MM.1S (cell line): ENCODE results near the gene NRXN3.

Source experiments
- DNase-seq: peaks from one replicate; pipeline ENCODE4 v3.0.0-alpha.2; 2015
- H2AFZ ChIP-seq: fragments of 300-600 bp; sonication (generic); 2 replicates; pipeline ENCODE4 v1.6.0; 2016; ENCODE audit warnings: antibody characterized with exemption, low read length
- H3F3A ChIP-seq: fragments of 300-600 bp; sonication (generic); 2 replicates; pipeline ENCODE4 v1.6.1; 2016; ENCODE audit warnings: mild to moderate bottlenecking, antibody characterized with exemption, low read length, moderate library complexity, mixed read lengths; ENCODE audit not compliant: insufficient read depth
- H3K27ac ChIP-seq: fragments of 300-600 bp; sonication (generic); 2 replicates; pipeline ENCODE4 v1.5.1; 2016; ENCODE audit warnings: mild to moderate bottlenecking, low read length
- H3K27me3 ChIP-seq: fragments of 300-600 bp; sonication (generic); replicated peaks from 2 replicates; pipeline ENCODE4 v1.6.0; 2016; ENCODE audit warnings: low read length; ENCODE audit not compliant: insufficient read depth
- H3K36me3 ChIP-seq: fragments of 300-600 bp; sonication (generic); replicated peaks from 2 replicates; pipeline ENCODE4 v1.6.1; 2016; ENCODE audit warnings: mild to moderate bottlenecking, low read length, mixed read lengths; ENCODE audit not compliant: insufficient read depth
- H3K4me1 ChIP-seq: fragments of 300-600 bp; sonication (generic); 2 replicates; pipeline ENCODE4 v1.6.1; 2016; ENCODE audit warnings: low read length, mixed read lengths
- H3K4me2 ChIP-seq: fragments of 300-600 bp; sonication (generic); 2 replicates; pipeline ENCODE4 v1.6.0; 2016; ENCODE audit warnings: low read depth, low read length
- H3K4me3 ChIP-seq: fragments of 300-600 bp; sonication (generic); 2 replicates; pipeline ENCODE4 v1.5.1; 2016; ENCODE audit warnings: low read length, mixed read lengths
- H3K79me2 ChIP-seq: fragments of 300-600 bp; sonication (generic); 2 replicates; pipeline ENCODE4 v1.6.1; 2016; ENCODE audit warnings: mixed run types, low read length, mixed read lengths
- H3K9ac ChIP-seq: fragments of 300-600 bp; sonication (generic); 2 replicates; pipeline ENCODE4 v1.6.1; 2016; ENCODE audit warnings: low read length, mixed read lengths
- H3K9me2 ChIP-seq: fragments of 300-600 bp; sonication (generic); replicated peaks from 2 replicates; pipeline ENCODE4 v1.6.1; 2016; ENCODE audit warnings: mild to moderate bottlenecking, low read length, mixed read lengths; ENCODE audit not compliant: insufficient read depth
- H3K9me3 ChIP-seq: fragments of 300-600 bp; sonication (generic); replicated peaks from 2 replicates; pipeline ENCODE4 v1.6.1; 2016; ENCODE audit warnings: mild to moderate bottlenecking, low read length, mixed read lengths; ENCODE audit not compliant: insufficient read depth
- H4K20me1 ChIP-seq: fragments of 300-600 bp; sonication (generic); 2 replicates; pipeline ENCODE4 v1.6.1; 2016; ENCODE audit warnings: mild to moderate bottlenecking, low read length, moderate library complexity, mixed read lengths; ENCODE audit not compliant: insufficient read depth
- CTCF ChIP-seq: fragments of 300-600 bp; sonication (generic); IDR thresholded peaks from 2 replicates; pipeline ENCODE4 v1.5.1; 2016; ENCODE audit warnings: antibody characterized with exemption, low read length, mixed read lengths
- EZH2 ChIP-seq: fragments of 300-600 bp; sonication (generic); optimal IDR thresholded peaks from 2 replicates; pipeline ENCODE3; 2017; ENCODE audit warnings: low read depth, mild to moderate bottlenecking, antibody characterized with exemption, low read length, mixed read lengths
- EZH2phosphoT487 ChIP-seq: fragments of 300-600 bp; sonication (generic); IDR thresholded peaks from 2 replicates; pipeline ENCODE4 v1.6.1; 2018; ENCODE audit warnings: antibody characterized with exemption, low read length

NRXN3 gene

GRCh38 chr14:79320561-79320960, 1150.4 kb downstream of the NRXN3 start:
- H3K79me2 ChIP-seq: no peaks in the 10 kb centered on the region
- no peak for DNase-seq
- no peaks in the 10 kb centered on the region for H3K36me3 ChIP-seq
- no peak overlapping the region for H3K4me2 ChIP-seq
- no peak overlapping the region for H2AFZ ChIP-seq
- H3K9ac ChIP-seq: no peak overlapping the region
- H3K4me1 ChIP-seq: no peaks in the 10 kb centered on the region
- TF ChIP-seq EZH2: no peak
- TF ChIP-seq CTCF: no peak
- TF ChIP-seq EZH2phosphoT487: no peak
- no peaks in the 10 kb centered on the region for H3K27me3 ChIP-seq
- no peaks in the 10 kb centered on the region for H3K9me3 ChIP-seq
- H3K9me2 ChIP-seq: no peaks in the 10 kb centered on the region
- H3F3A ChIP-seq: no peaks in the 10 kb centered on the region
- no peaks in the 10 kb centered on the region for H4K20me1 ChIP-seq
- no peak overlapping the region for H3K4me3 ChIP-seq
- H3K27ac ChIP-seq: no peak overlapping the region

GRCh38 chr14:79321070-79321469, 1150.9 kb downstream of the NRXN3 start:
- TF ChIP-seq EZH2phosphoT487 (no peak), CTCF (no peak), EZH2 (no peak)
- H3K9me2 ChIP-seq: no peaks in the 10 kb centered on the region
- no peaks in the 10 kb centered on the region for H3K79me2 ChIP-seq
- no peak overlapping the region for H2AFZ ChIP-seq
- no peak for DNase-seq
- no peaks in the 10 kb centered on the region for H3K27me3 ChIP-seq
- no peaks in the 10 kb centered on the region for H4K20me1 ChIP-seq
- H3K9me3 ChIP-seq: no peaks in the 10 kb centered on the region
- no peak overlapping the region for H3K27ac ChIP-seq
- H3K36me3 ChIP-seq: no peaks in the 10 kb centered on the region
- H3F3A ChIP-seq: no peaks in the 10 kb centered on the region
- no peak overlapping the region for H3K4me3 ChIP-seq
- no peak overlapping the region for H3K4me2 ChIP-seq
- no peak overlapping the region for H3K9ac ChIP-seq
- no peaks in the 10 kb centered on the region for H3K4me1 ChIP-seq

GRCh38 chr14:79325071-79325470, 1154.9 kb downstream of the NRXN3 start:
- H3F3A ChIP-seq: no peaks in the 10 kb centered on the region
- no peaks in the 10 kb centered on the region for H3K9me2 ChIP-seq
- H3K36me3 ChIP-seq: no peaks in the 10 kb centered on the region
- no peaks in the 10 kb centered on the region for H3K4me1 ChIP-seq
- TF ChIP-seq EZH2 (no peak), CTCF (no peak), EZH2phosphoT487 (no peak)
- H3K9ac ChIP-seq: no peak overlapping the region
- H3K9me3 ChIP-seq: no peaks in the 10 kb centered on the region
- no peak overlapping the region for H3K4me3 ChIP-seq
- no peak overlapping the region for H2AFZ ChIP-seq
- DNase-seq: no peak
- H3K27me3 ChIP-seq: no peaks in the 10 kb centered on the region
- no peaks in the 10 kb centered on the region for H4K20me1 ChIP-seq
- no peak overlapping the region for H3K27ac ChIP-seq
- no peaks in the 10 kb centered on the region for H3K79me2 ChIP-seq
- H3K4me2 ChIP-seq: no peak overlapping the region
